Glutamatergic neuron (in vitro differentiated cells): ENCODE measurements around the gene TLE2. TPM values are rescaled to one million over a fixed set of nuclear protein-coding genes. Genes with fewer than 3 reads are reported as not detected.

ENCODE experiments used
- DNase-seq: peaks from one replicate; pipeline ENCODE4 v3.0.0; 2022
- H3K27ac Mint-ChIP-seq: one replicate; pipeline ENCODE4 v1.8.0; 2020; ENCODE audit warnings: mild to moderate bottlenecking, mixed read lengths, inconsistent platforms; ENCODE audit not compliant: unreplicated experiment
- H3K27me3 Mint-ChIP-seq: one replicate; pipeline ENCODE4 v1.8.0; 2020; ENCODE audit warnings: mild to moderate bottlenecking, moderate library complexity, mixed read lengths, inconsistent platforms; ENCODE audit not compliant: unreplicated experiment
- H3K36me3 Mint-ChIP-seq: one replicate; pipeline ENCODE4 v1.8.0; 2020; ENCODE audit warnings: mild to moderate bottlenecking, mixed read lengths, inconsistent platforms; ENCODE audit not compliant: unreplicated experiment
- H3K4me1 Mint-ChIP-seq: one replicate; pipeline ENCODE4 v1.8.0; 2020; ENCODE audit warnings: mild to moderate bottlenecking, low read depth, mixed read lengths, inconsistent platforms; ENCODE audit not compliant: unreplicated experiment
- H3K4me3 Mint-ChIP-seq: one replicate; pipeline ENCODE4 v1.8.0; 2020; ENCODE audit warnings: mild to moderate bottlenecking, mixed read lengths, inconsistent platforms; ENCODE audit not compliant: unreplicated experiment
- H3K9me3 Mint-ChIP-seq: one replicate; pipeline ENCODE4 v1.8.0; 2020; ENCODE audit warnings: mild to moderate bottlenecking, moderate library complexity, mixed read lengths, inconsistent platforms; ENCODE audit not compliant: unreplicated experiment
- total RNA-seq: library from RNA; stranded (reverse); fragmentation: NEBNext Ultra II Directional; extraction: Animal tissue kit (Norgen Biotek cat#: 25700); gene quantifications from one replicate; pipeline ENCODE4 v1.2.1, GENCODE V29; 2021; ENCODE audit not compliant: unreplicated experiment
- TF ChIP-seq, protein P1 (sequence below): fragments of 200-600 bp; sonication (generic); IDR thresholded peaks from one replicate; pipeline ENCODE4 v1.5.0; 2021; ENCODE audit not compliant: partially characterized antibody, unreplicated experiment

The TLE2 gene
- total RNA-seq, 1 donor from 2014 or later, result not detected

- DNase-seq, result no peak
- Mint-ChIP-seq H3K36me3 (no peaks in the 10 kb centered on the region), H3K4me1 (peaks cover 2% of the 10 kb centered on the region), H3K4me3 (no peak overlapping the region), H3K9me3 (peaks cover 4% of the 10 kb centered on the region), H3K27ac (no peak overlapping the region), H3K27me3 (peaks cover 7% of the 10 kb centered on the region)
- TF ChIP-seq, protein P1, sequence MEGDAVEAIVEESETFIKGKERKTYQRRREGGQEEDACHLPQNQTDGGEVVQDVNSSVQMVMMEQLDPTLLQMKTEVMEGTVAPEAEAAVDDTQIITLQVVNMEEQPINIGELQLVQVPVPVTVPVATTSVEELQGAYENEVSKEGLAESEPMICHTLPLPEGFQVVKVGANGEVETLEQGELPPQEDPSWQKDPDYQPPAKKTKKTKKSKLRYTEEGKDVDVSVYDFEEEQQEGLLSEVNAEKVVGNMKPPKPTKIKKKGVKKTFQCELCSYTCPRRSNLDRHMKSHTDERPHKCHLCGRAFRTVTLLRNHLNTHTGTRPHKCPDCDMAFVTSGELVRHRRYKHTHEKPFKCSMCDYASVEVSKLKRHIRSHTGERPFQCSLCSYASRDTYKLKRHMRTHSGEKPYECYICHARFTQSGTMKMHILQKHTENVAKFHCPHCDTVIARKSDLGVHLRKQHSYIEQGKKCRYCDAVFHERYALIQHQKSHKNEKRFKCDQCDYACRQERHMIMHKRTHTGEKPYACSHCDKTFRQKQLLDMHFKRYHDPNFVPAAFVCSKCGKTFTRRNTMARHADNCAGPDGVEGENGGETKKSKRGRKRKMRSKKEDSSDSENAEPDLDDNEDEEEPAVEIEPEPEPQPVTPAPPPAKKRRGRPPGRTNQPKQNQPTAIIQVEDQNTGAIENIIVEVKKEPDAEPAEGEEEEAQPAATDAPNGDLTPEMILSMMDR, result no peak
Measured at GRCh38 chr19:2963122-2963521, 66.0 kb downstream of the TLE2 start.

DNA sequence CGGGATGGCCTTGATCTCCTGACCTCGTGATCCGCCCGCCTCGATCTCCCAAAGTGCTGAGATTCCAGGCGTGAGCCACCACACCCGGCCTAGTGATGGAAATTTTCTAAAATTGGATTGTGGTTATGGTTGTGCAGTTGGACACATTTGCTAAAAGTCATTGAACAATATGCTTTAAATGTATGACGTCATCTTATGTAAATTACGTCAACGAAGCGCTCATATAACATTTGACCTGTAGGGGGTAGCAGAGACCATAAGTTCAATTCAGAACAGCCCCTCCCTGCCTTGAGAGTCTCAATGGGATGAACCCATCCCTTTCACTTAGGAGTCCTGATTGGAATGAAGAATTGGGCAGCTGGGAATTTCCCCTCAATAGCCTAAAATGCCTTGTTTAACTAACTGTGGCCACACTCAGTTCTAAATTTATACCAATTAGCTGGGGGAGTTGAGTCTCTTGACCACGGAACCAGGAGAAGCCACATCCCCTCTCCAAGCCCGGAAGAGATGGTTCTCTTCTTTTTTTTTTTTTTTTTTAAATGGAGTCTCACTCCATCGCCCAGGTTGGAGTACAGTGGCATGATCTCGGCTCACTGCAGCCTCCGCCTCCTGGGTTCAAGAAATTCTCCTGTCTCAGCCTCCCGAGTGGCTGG is 66.9 kb downstream of the TLE2 start:
- peak; percentile 40 for DNase-seq
- peak overlapping the region; percentile 30 for H3K4me3 Mint-ChIP-seq
- H3K27me3 Mint-ChIP-seq, result peaks cover 7% of the 10 kb centered on the region
- H3K36me3 Mint-ChIP-seq, result no peaks in the 10 kb centered on the region
- peaks cover 4% of the 10 kb centered on the region for H3K9me3 Mint-ChIP-seq
- H3K27ac Mint-ChIP-seq, result peak overlapping the region; percentile 62
- peaks cover 2% of the 10 kb centered on the region for H3K4me1 Mint-ChIP-seq
- TF ChIP-seq, protein P1, result peak; percentile 85

DNA sequence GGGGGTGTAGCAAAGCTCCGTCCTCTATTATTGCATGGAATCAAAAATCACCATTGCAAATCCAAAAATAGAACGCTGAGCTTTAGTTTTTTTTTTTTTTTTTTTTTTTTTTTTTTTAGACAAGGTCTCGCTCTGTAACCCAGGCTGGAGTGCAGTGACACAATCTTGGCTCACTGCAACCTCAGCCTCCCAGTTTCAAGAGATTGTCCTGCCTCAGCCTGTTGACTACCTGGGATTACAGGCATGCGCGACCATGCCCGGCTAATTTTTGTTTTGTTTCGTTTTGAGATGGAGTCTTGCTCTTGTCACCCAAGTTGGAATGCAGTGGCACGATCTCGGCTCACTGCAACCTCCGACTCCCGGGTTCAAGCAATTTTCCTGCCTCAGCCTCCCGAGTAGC is 69.0 kb downstream of the TLE2 start:
- H3K4me1 Mint-ChIP-seq, result peaks cover 2% of the 10 kb centered on the region
- peaks cover 9% of the 10 kb centered on the region for H3K27me3 Mint-ChIP-seq
- peaks cover 4% of the 10 kb centered on the region for H3K9me3 Mint-ChIP-seq
- no peaks in the 10 kb centered on the region for H3K36me3 Mint-ChIP-seq
- no peak overlapping the region for H3K4me3 Mint-ChIP-seq
- DNase-seq, result no peak
- TF ChIP-seq, protein P1, result no peak
- no peak overlapping the region for H3K27ac Mint-ChIP-seq

- H3K4me3 Mint-ChIP-seq, result no peak overlapping the region
- peaks cover 4% of the 10 kb centered on the region for H3K9me3 Mint-ChIP-seq
- no peak for DNase-seq
- no peak overlapping the region for H3K27ac Mint-ChIP-seq
- H3K27me3 Mint-ChIP-seq, result peaks cover 8% of the 10 kb centered on the region
- H3K4me1 Mint-ChIP-seq, result peaks cover under 1% of the 10 kb centered on the region
- no peaks in the 10 kb centered on the region for H3K36me3 Mint-ChIP-seq
- TF ChIP-seq, protein P1, result no peak
Measured at GRCh38 chr19:2957160-2957559, 71.9 kb downstream of the TLE2 start.

GRCh38 chr19:2952953-2953481 is 76.1 kb downstream of the TLE2 start:
- Mint-ChIP-seq H3K27ac (no peak overlapping the region), H3K4me3 (no peak overlapping the region), H3K27me3 (peaks cover 5% of the 10 kb centered on the region), H3K9me3 (peaks cover 2% of the 10 kb centered on the region), H3K4me1 (peaks cover 5% of the 10 kb centered on the region), H3K36me3 (no peaks in the 10 kb centered on the region)
- DNase-seq, result no peak
- TF ChIP-seq, protein P1, result no peak
